ENCODE measurements around the gene PLD3.

GRCh38 chr19:40411125-40411842 is 62.8 kb downstream of the PLD3 start:
- TF ChIP-seq GATA2 (IDR thresholded peaks at IDR 0.05; ENCODE audit: low read depth, low read length) (no peak), GATA3 (IDR thresholded peaks at IDR 0.05; ENCODE audit: low read depth, low read length) (no peak)
